B cell (primary cell): ENCODE measurements around the gene PFDN6. TPM values are rescaled to one million over a fixed set of nuclear protein-coding genes. Genes with fewer than 3 reads are reported as not detected.

Experiments used
- ATAC-seq: fragments of 200-7000 bp; cut with Tn5 transposase; one replicate; pipeline ENCODE4 v1.10.0; 2021; ENCODE audit warnings: low read depth, mild to moderate bottlenecking, moderate number of reproducible peaks, moderate library complexity
- CTCF ChIA-PET: fragments of 350-600 bp; sonication (Branson Sonifier 250); formaldehyde crosslinking; loops from one replicate; lab custom pipeline; 2021; ENCODE audit warnings: antibody characterized with exemption, inconsistent platforms; lab: Charles Lee
- POLR2A ChIA-PET: fragments of 350-600 bp; sonication (Branson Sonifier 250); formaldehyde crosslinking; loops from one replicate; lab custom pipeline; 2021; ENCODE audit warnings: antibody characterized with exemption; lab: Charles Lee
- DNase-seq: peaks from one replicate; pipeline ENCODE4 v3.0.0; 2013
- H2AFZ ChIP-seq: 2 replicates; pipeline ENCODE4 v1.6.1; 2012; ENCODE audit warnings: mild to moderate bottlenecking, low read depth, low read length; ENCODE audit not compliant: insufficient read depth, poor library complexity, severe bottlenecking
- H3K27ac ChIP-seq, 2 donors: 1 replicate in 1 of 2; 2 replicates in 1 of 2; pipeline ENCODE4 v1.5.1; 2012 to 2013; ENCODE audit warnings: low read length in 2 of 2, mild to moderate bottlenecking in 2 of 2, moderate library complexity in 1 of 2
- H3K27me3 ChIP-seq, 4 experiments: fragments of 200-600 bp in 1 of 4; sonication (generic) in 1 of 4; replicated peaks in 1 of 4; 1 replicate in 2 of 4; 2 replicates in 2 of 4; pipeline versions ENCODE4 v1.6.1 to v1.7.0; 2013 to 2016; ENCODE audit warnings: low read length in 3 of 4, mild to moderate bottlenecking in 2 of 4, mixed read lengths in 1 of 4, moderate library complexity in 1 of 4; ENCODE audit not compliant: insufficient read depth in 4 of 4, control insufficient read depth in 3 of 4; ENCODE audit errors: control extremely low read depth in 1 of 4
- H3K36me3 ChIP-seq, 2 experiments: replicated peaks in 1 of 2; 1 replicate in 1 of 2; 2 replicates in 1 of 2; pipeline versions ENCODE4 v1.6.1 to v1.7.1; 2013; ENCODE audit warnings: low read length in 1 of 2; ENCODE audit not compliant: insufficient read depth in 2 of 2, control insufficient read depth in 1 of 2; ENCODE audit errors: control extremely low read depth in 1 of 2, extremely low read depth in 1 of 2
- H3K4me1 ChIP-seq, 2 donors: fragments of 200-600 bp in 1 of 2; sonication (generic) in 1 of 2; 1 replicate in 1 of 2; 2 replicates in 1 of 2; pipeline versions ENCODE4 v1.5.1 to v1.6.1; 2013 to 2017; ENCODE audit warnings: low read length in 2 of 2; ENCODE audit not compliant: control insufficient read depth in 2 of 2, insufficient read depth in 2 of 2
- H3K4me2 ChIP-seq: replicated peaks from 2 replicates; pipeline ENCODE3; 2012; ENCODE audit warnings: mild to moderate bottlenecking, low read depth, low read length; ENCODE audit not compliant: poor library complexity, severe bottlenecking
- H3K4me3 ChIP-seq, 5 experiments: fragments of 200-600 bp in 1 of 5; sonication (generic) in 1 of 5; 1 replicate in 3 of 5; 2 replicates in 2 of 5; pipeline versions ENCODE4 v1.5.1 to v1.7.0; 2011 to 2016; ENCODE audit warnings: low read length in 4 of 5, mild to moderate bottlenecking in 4 of 5, low read depth in 2 of 5, control low read depth in 1 of 5, moderate library complexity in 1 of 5; ENCODE audit not compliant: insufficient read depth in 1 of 5; ENCODE audit errors: control extremely low read depth in 1 of 5, extremely low read depth in 1 of 5
- H3K79me2 ChIP-seq: fragments of 200-600 bp; sonication (generic); one replicate; pipeline ENCODE4 v1.6.0; 2016; ENCODE audit warnings: low read length; ENCODE audit not compliant: control insufficient read depth, insufficient read depth
- H3K9ac ChIP-seq: fragments of 200-600 bp; sonication (generic); 2 replicates; pipeline ENCODE4 v1.6.1; 2017; ENCODE audit warnings: mild to moderate bottlenecking, low read length, moderate library complexity
- H3K9me3 ChIP-seq, 3 donors: one replicate each; pipeline versions ENCODE4 v1.6.1 to v1.7.1; 2013; ENCODE audit warnings: low read length in 2 of 3; ENCODE audit not compliant: control insufficient read depth in 2 of 3, insufficient read depth in 1 of 3; ENCODE audit errors: control extremely low read depth in 1 of 3
- H4K20me1 ChIP-seq: 2 replicates; pipeline ENCODE4 v1.6.0; 2012; ENCODE audit warnings: mild to moderate bottlenecking, low read length; ENCODE audit not compliant: insufficient read depth, control insufficient read depth, poor library complexity, severe bottlenecking
- H3K27ac Mint-ChIP-seq: one replicate; pipeline ENCODE4 v1.8.0; 2021; ENCODE audit warnings: mixed read lengths
- H3K27me3 Mint-ChIP-seq: one replicate; pipeline ENCODE4 v1.8.0; 2021; ENCODE audit warnings: mixed read lengths
- H3K4me1 Mint-ChIP-seq: one replicate; pipeline ENCODE4 v1.8.0; 2021; ENCODE audit warnings: mixed read lengths
- H3K4me3 Mint-ChIP-seq: one replicate; pipeline ENCODE4 v1.8.0; 2021; ENCODE audit warnings: mixed read lengths
- H3K9me3 Mint-ChIP-seq: one replicate; pipeline ENCODE4 v1.8.0; 2022; ENCODE audit warnings: mixed read lengths; ENCODE audit not compliant: insufficient read depth
- CTCF ChIP-seq: fragments of 200-600 bp; IDR thresholded peaks from one replicate; pipeline ENCODE4 v1.8.0; 2022; ENCODE audit warnings: antibody characterized with exemption, mild to moderate bottlenecking
- EZH2 ChIP-seq: IDR thresholded peaks from 2 replicates; pipeline ENCODE4 v1.6.1; 2012; ENCODE audit warnings: borderline replicate concordance, low read depth, mild to moderate bottlenecking, moderate library complexity, low read length; ENCODE audit not compliant: insufficient read depth, poor library complexity, severe bottlenecking
- WGBS: methylation state at CpG from one replicate; pipeline ENCODE4 v1.1.5; 2013; ENCODE audit warnings: missing lambda C conversion rate; ENCODE audit not compliant: insufficient coverage; 5-methylcytosine and 5-hydroxymethylcytosine counted together
- intact Hi-C: fragments of 100-400 bp; cut with micrococcal nuclease; formaldehyde crosslinking; loops from one replicate; pipeline ENCODE4 v1.10.0; 2022
- polyA plus RNA-seq: library from polyadenylated mRNA; depleted of rRNA; stranded (reverse); fragments of >200 nt; gene quantifications from 2 replicates; pipeline ENCODE4 v1.2.3, GENCODE V29; 2012
- total RNA-seq, 2 donors: library from RNA; stranded (reverse); fragments of 120-200 nt in 1 of 2; gene quantifications; 1 replicate in 1 of 2; 2 replicates in 1 of 2; pipeline versions ENCODE4 v1.2.3 to v1.2.4, GENCODE V29; 2013 to 2022

PFDN6 gene
- total and polyA plus RNA-seq, 2 donors (not counting 1 experiment from before 2014, with no cell fraction given) = 33.2 to 51.1 TPM

- Mint-ChIP-seq H3K9me3 (no peaks in the 10 kb centered on the region), H3K4me3 (peak overlapping the region; percentile 97), H3K27me3 (peaks cover 9% of the 10 kb centered on the region), H3K27ac (peak overlapping the region; percentile 97), H3K4me1 (peaks cover 31% of the 10 kb centered on the region)
- H3K9ac ChIP-seq = peak overlapping the region; percentile 73
- intact Hi-C loops = loop anchor here (1.0 to 10.0 kb wide), 9 partner anchors 41 to 353 kb away; partner anchors contain the start of genes HLA-DMB, PFDN6, RGL2 and WDR46
- peak overlapping the region; percentile 75 to 88 for H3K27ac ChIP-seq
- POLR2A ChIA-PET = interaction anchor here (0.5 to 1.7 kb wide), 17 partner anchors 23 to 410 kb away, joined by 3 to 12 read pairs (median 3); partner anchors contain the start of genes B3GALT4, HLA-DPB1, HSD17B8 and RING1
- H3K4me2 ChIP-seq = peak overlapping the region; percentile 98
- CTCF ChIA-PET = interaction anchor here (0.7 to 6.0 kb wide), 50 partner anchors 9 to 834 kb away, joined by 3 to 80 read pairs (median 5); partner anchors contain the start of genes B3GALT4, HLA-DPB1, HSD17B8 and PFDN6
- DNase-seq (peak; percentile 94), ATAC-seq (peak; percentile 48)
- WGBS = 0% methylated on average over 24 of the region's 28 CpGs
- H3K4me1 ChIP-seq = peaks cover 12 to 24% of the 10 kb centered on the region in 2 donors
- TF ChIP-seq CTCF (peak; percentile 97), EZH2 (no peak)
- no peaks in the 10 kb centered on the region for H3K9me3 ChIP-seq
- peaks cover 0 to 4% (median 0%) of the 10 kb centered on the region in 4 experiments for H3K27me3 ChIP-seq
- H2AFZ ChIP-seq = peak overlapping the region; percentile 87
- H4K20me1 ChIP-seq = no peaks in the 10 kb centered on the region
- H3K4me3 ChIP-seq = peak overlapping the region; percentile 63 to 77 (median 74)
- H3K79me2 ChIP-seq = peaks cover 9% of the 10 kb centered on the region
- peaks cover 0 to 9% of the 10 kb centered on the region in 2 experiments for H3K36me3 ChIP-seq
These were observed 41.3 kb upstream of the PFDN6 start for GRCh38 chr6:33247977-33248642.
